Smooth muscle cell (in vitro differentiated cells): ENCODE measurements around the gene ZFYVE1. TPM values are rescaled to one million over a fixed set of nuclear protein-coding genes. Genes with fewer than 3 reads are reported as not detected.
A peak's percentile ranks its signal among the peaks of the same experiment; 100 is the strongest.

Experiments
- DNase-seq: peaks from one replicate; lab custom pipeline; 2025; ENCODE audit not compliant: unreplicated experiment; lab: John Stamatoyannopoulos, UW
- H2AFZ ChIP-seq: fragments of 200-600 bp; sonication (generic); 2 replicates; pipeline ENCODE4 v1.6.0; 2016; ENCODE audit warnings: antibody characterized with exemption, low read depth, mild to moderate bottlenecking
- H3F3A ChIP-seq: fragments of 200-600 bp; sonication (generic); 2 replicates; pipeline ENCODE4 v1.6.0; 2017; ENCODE audit warnings: antibody characterized with exemption, low read depth
- H3K27ac ChIP-seq: fragments of 200-600 bp; sonication (generic); 2 replicates; pipeline ENCODE4 v1.5.1; 2016; ENCODE audit warnings: low read depth, mild to moderate bottlenecking
- H3K27me3 ChIP-seq: fragments of 200-600 bp; sonication (generic); 2 replicates; pipeline ENCODE4 v1.6.1; 2016; ENCODE audit warnings: low read depth, mild to moderate bottlenecking
- H3K36me3 ChIP-seq: fragments of 200-600 bp; sonication (generic); 2 replicates; pipeline ENCODE4 v1.5.1; 2016; ENCODE audit warnings: low read depth
- H3K4me1 ChIP-seq: fragments of 200-600 bp; sonication (generic); 2 replicates; pipeline ENCODE4 v1.5.1; 2016; ENCODE audit warnings: low read depth
- H3K4me2 ChIP-seq: fragments of 200-600 bp; sonication (generic); 2 replicates; pipeline ENCODE4 v1.6.0; 2016; ENCODE audit warnings: mild to moderate bottlenecking
- H3K4me3 ChIP-seq: fragments of 200-600 bp; sonication (generic); 2 replicates; pipeline ENCODE4 v1.5.1; 2016; ENCODE audit warnings: mild to moderate bottlenecking
- H3K79me2 ChIP-seq: fragments of 200-600 bp; sonication (generic); 2 replicates; pipeline ENCODE4 v1.6.0; 2016; ENCODE audit warnings: low read depth, mild to moderate bottlenecking
- H3K9ac ChIP-seq: fragments of 200-600 bp; sonication (generic); 2 replicates; pipeline ENCODE4 v1.6.0; 2016; ENCODE audit warnings: low read depth
- H3K9me3 ChIP-seq: fragments of 200-600 bp; sonication (generic); replicated peaks from 2 replicates; pipeline ENCODE4 v1.5.1; 2016; ENCODE audit warnings: low read depth
- H4K20me1 ChIP-seq: fragments of 200-600 bp; sonication (generic); 2 replicates; pipeline ENCODE4 v1.6.0; 2016; ENCODE audit warnings: low read depth
- WGBS: methylation state at CpG from one replicate; pipeline ENCODE4 v1.1.7; 2016; ENCODE audit warnings: low lambda C conversion rate; 5-methylcytosine and 5-hydroxymethylcytosine counted together
- polyA plus RNA-seq: library from polyadenylated mRNA; unstranded; fragments of >200 nt; fragmentation: Nextera tagmentation; extraction: Ambion mirVana; gene quantifications from 2 replicates; pipeline ENCODE4 v1.2.1, GENCODE V29; 2016
- total RNA-seq: library from RNA; depleted of rRNA; stranded (reverse); fragments of >200 nt; gene quantifications from 2 replicates; pipeline ENCODE4 v1.2.3, GENCODE V29; 2014
- TF ChIP-seq, protein P1 (sequence below): fragments of 200-600 bp; sonication (generic); IDR thresholded peaks from 2 replicates; pipeline ENCODE4 v1.5.1; 2017; ENCODE audit warnings: borderline replicate concordance, mild to moderate bottlenecking, antibody characterized with exemption; ENCODE audit not compliant: insufficient read depth, poor library complexity, severe bottlenecking

The ZFYVE1 gene
- total RNA-seq, result 15.9 and 20.1 TPM in 2 replicates
- polyA plus RNA-seq, result 12.4 and 19.0 TPM in 2 replicates

DNA sequence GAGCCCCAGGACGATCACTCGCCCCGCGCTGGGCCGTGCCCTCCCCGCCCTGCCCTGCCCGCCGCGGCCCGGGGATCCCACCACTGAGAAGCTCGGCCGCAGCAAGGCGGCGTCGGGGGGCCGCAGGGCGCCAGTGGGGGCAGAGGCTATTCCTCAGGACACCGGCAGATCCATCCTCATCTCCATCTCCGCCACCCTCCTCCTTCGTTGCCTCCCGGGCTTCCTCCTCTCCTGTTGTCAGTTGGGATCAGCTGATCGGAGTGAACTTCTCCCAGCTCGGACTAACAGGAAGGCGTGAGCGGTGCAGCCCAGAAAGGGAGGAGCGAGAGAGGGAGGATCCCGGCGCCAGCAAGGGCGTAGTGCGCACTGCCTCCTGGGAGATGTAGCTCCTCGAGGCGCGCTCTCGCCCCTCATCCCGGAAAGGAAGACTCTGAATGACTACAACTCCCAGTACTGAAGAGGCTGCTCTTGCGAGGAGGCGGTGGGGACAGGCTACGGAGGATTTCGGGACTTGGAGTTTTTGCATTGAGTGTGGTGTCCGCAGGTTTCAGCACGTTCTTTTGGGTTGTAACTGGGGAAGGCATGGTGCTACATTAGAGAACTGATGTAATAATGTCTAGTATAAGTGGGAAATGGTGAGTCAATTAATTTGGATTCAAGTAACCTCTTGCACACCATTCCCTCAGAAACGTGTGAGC is at the start of gene ZFYVE1:
ZFYVE1 (minus strand) TSS at position 262 of the 698 bp plus-strand sequence. CDS start 2,598 bp downstream, outside the sequence.
- DNase-seq, result peak; percentile 81
- peaks cover 34% of the 10 kb centered on the region for H4K20me1 ChIP-seq
- H3F3A ChIP-seq, result no peaks in the 10 kb centered on the region
- H3K27me3 ChIP-seq, result no peaks in the 10 kb centered on the region
- H3K36me3 ChIP-seq, result peaks cover 9% of the 10 kb centered on the region
- peaks cover 8% of the 10 kb centered on the region for H3K4me1 ChIP-seq
- H2AFZ ChIP-seq, result peak within 1 kb of the TSS; percentile 94
- H3K9ac ChIP-seq, result peak within 1 kb of the TSS; percentile 85
- peak within 1 kb of the TSS; percentile 91 for H3K4me3 ChIP-seq
- H3K9me3 ChIP-seq, result no peaks in the 10 kb centered on the region
- TF ChIP-seq, protein P1, sequence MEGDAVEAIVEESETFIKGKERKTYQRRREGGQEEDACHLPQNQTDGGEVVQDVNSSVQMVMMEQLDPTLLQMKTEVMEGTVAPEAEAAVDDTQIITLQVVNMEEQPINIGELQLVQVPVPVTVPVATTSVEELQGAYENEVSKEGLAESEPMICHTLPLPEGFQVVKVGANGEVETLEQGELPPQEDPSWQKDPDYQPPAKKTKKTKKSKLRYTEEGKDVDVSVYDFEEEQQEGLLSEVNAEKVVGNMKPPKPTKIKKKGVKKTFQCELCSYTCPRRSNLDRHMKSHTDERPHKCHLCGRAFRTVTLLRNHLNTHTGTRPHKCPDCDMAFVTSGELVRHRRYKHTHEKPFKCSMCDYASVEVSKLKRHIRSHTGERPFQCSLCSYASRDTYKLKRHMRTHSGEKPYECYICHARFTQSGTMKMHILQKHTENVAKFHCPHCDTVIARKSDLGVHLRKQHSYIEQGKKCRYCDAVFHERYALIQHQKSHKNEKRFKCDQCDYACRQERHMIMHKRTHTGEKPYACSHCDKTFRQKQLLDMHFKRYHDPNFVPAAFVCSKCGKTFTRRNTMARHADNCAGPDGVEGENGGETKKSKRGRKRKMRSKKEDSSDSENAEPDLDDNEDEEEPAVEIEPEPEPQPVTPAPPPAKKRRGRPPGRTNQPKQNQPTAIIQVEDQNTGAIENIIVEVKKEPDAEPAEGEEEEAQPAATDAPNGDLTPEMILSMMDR, result no peak
- H3K27ac ChIP-seq, result peak within 1 kb of the TSS; percentile 71
- peaks cover 42% of the 10 kb centered on the region for H3K79me2 ChIP-seq
- peak within 1 kb of the TSS; percentile 93 for H3K4me2 ChIP-seq
- WGBS, result 3% methylated on average over 25 of the region's 42 CpGs

- Histone ChIP-seq H4K20me1 (peaks cover 100% of the 10 kb centered on the region), H3K79me2 (peaks cover 100% of the 10 kb centered on the region), H3K9me3 (no peaks in the 10 kb centered on the region)
These were observed 42.7 kb upstream of the ZFYVE1 start for GRCh38 chr14:73069585-73069984.

GRCh38 chr14:73058922-73059673 is 32.2 kb upstream of the ZFYVE1 start:
- no peak overlapping the region for H2AFZ ChIP-seq
- peak overlapping the region; percentile 96 for H3K27ac ChIP-seq
- H3K4me3 ChIP-seq, result peak overlapping the region; percentile 85
- peak overlapping the region; percentile 94 for H3K9ac ChIP-seq
- peaks cover 18% of the 10 kb centered on the region for H3K4me1 ChIP-seq
- H3K4me2 ChIP-seq, result peak overlapping the region; percentile 84
- no peaks in the 10 kb centered on the region for H3F3A ChIP-seq
- DNase-seq, result peak; percentile 31
- H3K9me3 ChIP-seq, result no peaks in the 10 kb centered on the region
- peaks cover 54% of the 10 kb centered on the region for H3K79me2 ChIP-seq
- H3K27me3 ChIP-seq, result no peaks in the 10 kb centered on the region
- H3K36me3 ChIP-seq, result no peaks in the 10 kb centered on the region
- TF ChIP-seq, protein P1, result no peak
- H4K20me1 ChIP-seq, result peaks cover 53% of the 10 kb centered on the region
- WGBS, result under 1% methylated on average over 24 of the region's 27 CpGs

More at GRCh38 chr14:73069585-73069984, 42.7 kb upstream of the ZFYVE1 start:
- H3K4me2 ChIP-seq, result no peak overlapping the region
- no peak overlapping the region for H3K27ac ChIP-seq
- H3K36me3 ChIP-seq, result peaks cover 6% of the 10 kb centered on the region
- H3K4me3 ChIP-seq, result no peak overlapping the region
- no peak overlapping the region for H3K9ac ChIP-seq
- no peaks in the 10 kb centered on the region for H3F3A ChIP-seq
- no peak for DNase-seq
- WGBS, result 96% methylated on average over 4 of the region's 4 CpGs
- TF ChIP-seq, protein P1, result no peak
- H3K27me3 ChIP-seq, result no peaks in the 10 kb centered on the region
- no peaks in the 10 kb centered on the region for H3K4me1 ChIP-seq
- H2AFZ ChIP-seq, result no peak overlapping the region
